H1 (cell line): ENCODE data around the gene BTBD9. TPM values are rescaled to one million over a fixed set of nuclear protein-coding genes. Genes with fewer than 3 reads are reported as not detected.

Source experiments
- CTCF ChIA-PET: fragments of 300-600 bp; sonication (Branson Sonifier 250); formaldehyde crosslinking; loops from one replicate; lab custom pipeline; 2021; ENCODE audit not compliant: partially characterized antibody; lab: Charles Lee
- POLR2A ChIA-PET: fragments of 300-600 bp; sonication (Branson Sonifier 250); formaldehyde crosslinking; loops from one replicate; lab custom pipeline; 2021; ENCODE audit warnings: inconsistent platforms; ENCODE audit not compliant: partially characterized antibody; lab: Charles Lee
- DNase-seq, 2 experiments: peaks; one replicate each; pipeline versions ENCODE4 v3.0.0 to v3.0.0-alpha.2; 2010 to 2022; ENCODE audit warnings: low spot score in 2 of 2, low read depth in 1 of 2, mixed read lengths in 1 of 2
- FAIRE-seq: peaks from 2 replicates; lab custom pipeline; 2011; peaks lifted over from hg19 to GRCh38; lab: Jason Lieb, UNC
- H2AFZ ChIP-seq: 2 replicates; pipeline ENCODE4 v1.8.1; 2012; ENCODE audit warnings: low read length, inconsistent platforms
- H2AK5ac ChIP-seq: 2 replicates; pipeline ENCODE4 v1.6.1; 2013; ENCODE audit warnings: low read depth, low read length
- H2BK120ac ChIP-seq: replicated peaks from 2 replicates; pipeline ENCODE3; 2013; ENCODE audit warnings: low read depth, low read length, inconsistent platforms
- H2BK12ac ChIP-seq: 2 replicates; pipeline ENCODE4 v1.6.1; 2013; ENCODE audit warnings: low read depth, low read length
- H2BK15ac ChIP-seq: 2 replicates; pipeline ENCODE4 v1.6.1; 2013; ENCODE audit warnings: low read length
- H2BK20ac ChIP-seq: 2 replicates; pipeline ENCODE4 v1.6.1; 2013; ENCODE audit warnings: low read length
- H2BK5ac ChIP-seq: 2 replicates; pipeline ENCODE4 v1.6.1; 2013; ENCODE audit warnings: low read depth, low read length
- H3K14ac ChIP-seq: 2 replicates; pipeline ENCODE4 v1.6.1; 2013; ENCODE audit warnings: inconsistent platforms; ENCODE audit not compliant: insufficient read length
- H3K18ac ChIP-seq: 2 replicates; pipeline ENCODE4 v1.6.1; 2013; ENCODE audit warnings: low read length; ENCODE audit errors: extremely low read depth
- H3K23ac ChIP-seq: 2 replicates; pipeline ENCODE4 v1.6.1; 2013; ENCODE audit warnings: inconsistent platforms; ENCODE audit not compliant: insufficient read length
- H3K23me2 ChIP-seq: 2 replicates; pipeline ENCODE4 v1.6.1; 2013; ENCODE audit warnings: low read depth, low read length
- H3K27ac ChIP-seq: 2 replicates; pipeline ENCODE4 v1.6.1; 2011; ENCODE audit warnings: low read depth, low read length, inconsistent platforms
- H3K27me3 ChIP-seq, 4 experiments: replicated peaks in 1 of 4; 1 replicate in 1 of 4; 2 replicates in 3 of 4; pipeline versions ENCODE4 v1.6.1 to v1.8.1; 2011 to 2013; ENCODE audit warnings: low read length in 3 of 4, mild to moderate bottlenecking in 3 of 4, inconsistent platforms in 2 of 4, mixed read lengths in 2 of 4, moderate library complexity in 1 of 4; ENCODE audit not compliant: control insufficient read depth in 3 of 4, insufficient read depth in 3 of 4; ENCODE audit errors: extremely low read depth in 1 of 4
- H3K36me3 ChIP-seq, 4 experiments: 2 replicates each; pipeline versions ENCODE4 v1.6.1 to v1.8.1; 2011 to 2013; ENCODE audit warnings: mild to moderate bottlenecking in 4 of 4, low read length in 3 of 4, moderate library complexity in 2 of 4, control low read depth in 1 of 4, inconsistent platforms in 1 of 4; ENCODE audit not compliant: insufficient read depth in 4 of 4, control insufficient read depth in 2 of 4
- H3K4ac ChIP-seq: replicated peaks from 2 replicates; pipeline ENCODE3; 2013; ENCODE audit warnings: low read length, low read depth, mixed read lengths, inconsistent platforms; ENCODE audit not compliant: insufficient read length
- H3K4me1 ChIP-seq, 4 experiments: replicated peaks in 1 of 4; 1 replicate in 1 of 4; 2 replicates in 3 of 4; pipeline versions ENCODE4 v1.6.1 to v1.8.1; 2011 to 2013; ENCODE audit warnings: low read length in 3 of 4, inconsistent platforms in 2 of 4, mixed read lengths in 1 of 4; ENCODE audit not compliant: insufficient read depth in 4 of 4, control insufficient read depth in 3 of 4
- H3K4me2 ChIP-seq, 2 experiments: 2 replicates each; pipeline versions ENCODE4 v1.6.1 to v1.8.1; 2011 to 2013; ENCODE audit warnings: low read depth in 2 of 2, low read length in 2 of 2, control low read depth in 1 of 2, inconsistent platforms in 1 of 2, mild to moderate bottlenecking in 1 of 2; ENCODE audit not compliant: insufficient read depth in 1 of 2
- H3K4me3 ChIP-seq, 4 experiments: fragments of 200-600, 300-600 bp in 1 of 4; sonication (generic), shearing (Covaris generic), sonication (Bioruptor Twin) in 1 of 4; 2 replicates each; pipeline versions ENCODE4 v1.5.1 to v1.8.1; 2011 to 2016; ENCODE audit warnings: low read length in 4 of 4, low read depth in 3 of 4, control low read depth in 2 of 4, inconsistent platforms in 2 of 4, mild to moderate bottlenecking in 2 of 4, mixed read lengths in 1 of 4, moderate library complexity in 1 of 4; ENCODE audit not compliant: insufficient read depth in 2 of 4; ENCODE audit errors: extremely low read depth in 1 of 4
- H3K56ac ChIP-seq: replicated peaks from 2 replicates; pipeline ENCODE3; 2013; ENCODE audit warnings: low read depth, mild to moderate bottlenecking, mixed read lengths, low read length, inconsistent platforms; ENCODE audit not compliant: insufficient read length
- H3K79me1 ChIP-seq: 2 replicates; pipeline ENCODE4 v1.6.1; 2013; ENCODE audit warnings: low read depth, low read length, control low read depth
- H3K79me2 ChIP-seq, 2 experiments: 2 replicates each; pipeline versions ENCODE4 v1.6.1 to v1.8.1; 2012 to 2013; ENCODE audit warnings: low read length in 2 of 2, mild to moderate bottlenecking in 2 of 2, inconsistent platforms in 1 of 2; ENCODE audit not compliant: insufficient read depth in 2 of 2, control insufficient read depth in 1 of 2
- H3K9ac ChIP-seq, 4 experiments: replicated peaks in 1 of 4; 1 replicate in 1 of 4; 2 replicates in 3 of 4; pipeline versions ENCODE4 v1.6.1 to v1.8.1; 2011 to 2013; ENCODE audit warnings: low read depth in 3 of 4, low read length in 3 of 4, control low read depth in 2 of 4, mild to moderate bottlenecking in 2 of 4, moderate library complexity in 2 of 4, inconsistent platforms in 1 of 4; ENCODE audit errors: extremely low read depth in 1 of 4
- H3K9me3 ChIP-seq, 2 experiments: 2 replicates each; pipeline versions ENCODE4 v1.6.1 to v1.8.1; 2012 to 2013; ENCODE audit warnings: mild to moderate bottlenecking in 2 of 2, moderate library complexity in 2 of 2, control low read depth in 1 of 2, inconsistent platforms in 1 of 2, low read depth in 1 of 2, low read length in 1 of 2, mixed read lengths in 1 of 2; ENCODE audit not compliant: insufficient read depth in 2 of 2
- H4K20me1 ChIP-seq, 2 experiments: replicated peaks in 1 of 2; 2 replicates each; pipeline versions ENCODE3 to v1.8.1; 2011 to 2013; ENCODE audit warnings: inconsistent platforms in 2 of 2, low read length in 2 of 2, mild to moderate bottlenecking in 1 of 2; ENCODE audit not compliant: insufficient read depth in 2 of 2, control insufficient read depth in 1 of 2
- H4K5ac ChIP-seq: 2 replicates; pipeline ENCODE4 v1.6.1; 2013; ENCODE audit warnings: low read length, low read depth, mixed read lengths, inconsistent platforms; ENCODE audit not compliant: insufficient read length
- H4K8ac ChIP-seq: 2 replicates; pipeline ENCODE4 v1.8.0; 2013; ENCODE audit warnings: mild to moderate bottlenecking, moderate library complexity, low read length, inconsistent platforms; ENCODE audit not compliant: insufficient read depth; ENCODE audit errors: extremely low read depth
- H4K91ac ChIP-seq: replicated peaks from 2 replicates; pipeline ENCODE3; 2013; ENCODE audit warnings: low read length, mixed read lengths, inconsistent platforms; ENCODE audit not compliant: insufficient read length
- KDM1A ChIP-seq: fragments of 200-600, 300-600 bp; sonication (generic); IDR thresholded peaks from 2 replicates; pipeline ENCODE4 v1.7.1; 2016; ENCODE audit warnings: mild to moderate bottlenecking, low read length, borderline replicate concordance
- WGBS, 2 experiments: shearing (Covaris generic) in 1 of 2; methylation state at CpG; one replicate each; pipeline versions ENCODE4 v1.1.6 to v1.1.7; 2013 to 2015; ENCODE audit warnings: low lambda C conversion rate in 2 of 2, mixed read lengths in 2 of 2, inconsistent platforms in 1 of 2, low coverage in 1 of 2, missing lambda C conversion rate in 1 of 2; ENCODE audit not compliant: insufficient replicate concordance in 2 of 2, insufficient coverage in 1 of 2, insufficient read length in 1 of 2; ENCODE audit errors: extremely low coverage in 1 of 2, missing lambda C conversion rate in 1 of 2; 5-methylcytosine and 5-hydroxymethylcytosine counted together
- polyA plus RNA-seq, 7 experiments: library from polyadenylated mRNA; depleted of rRNA in 3 of 7; stranded (reverse) in 5 of 7; unstranded in 2 of 7; fragments of >200 nt in 5 of 7; fragments of 200-250 nt in 2 of 7; gene quantifications; 1 replicate in 5 of 7; 2 replicates in 1 of 7; 4 replicates in 1 of 7; pipeline versions ENCODE4 v1.2.1 to v1.2.3, GENCODE V29; 2011 to 2013; ENCODE audit warnings: missing spikeins in 2 of 7, mixed read lengths in 2 of 7
- total RNA-seq: library from RNA; stranded (reverse); fragmentation: NEBNext Ultra II Directional; extraction: Animal tissue kit (Norgen Biotek cat#: 25700); gene quantifications from 2 replicates; pipeline ENCODE4 v1.2.1, GENCODE V29; 2021

The BTBD9 gene
- total and polyA plus RNA-seq, 2 of the 8 experiments (the other 6 are each of a cell fraction or from before 2014, with no cell fraction given) = 0.92 to 4.1 TPM

- H4K8ac ChIP-seq = no peak overlapping the region
- H2BK12ac ChIP-seq = no peak overlapping the region
- no peaks in the 10 kb centered on the region for H3K9me3 ChIP-seq
- H3K4me1 ChIP-seq = peaks cover 0 to 6% (median 4%) of the 10 kb centered on the region in 4 experiments; a peak in 2 of 7 replicates
- no peak overlapping the region for H3K14ac ChIP-seq
- no peak overlapping the region for H2AK5ac ChIP-seq
- H3K18ac ChIP-seq = no peak overlapping the region
- no peak overlapping the region for H3K4me3 ChIP-seq
- H3K79me1 ChIP-seq = no peaks in the 10 kb centered on the region
- H2AFZ ChIP-seq = no peak overlapping the region
- H3K27ac ChIP-seq = no peak overlapping the region
- H4K91ac ChIP-seq = peak overlapping the region; percentile 8
- FAIRE-seq (no peak), DNase-seq (no peak)
- WGBS, 2 experiments = 55% methylated on average over 5 of the region's 5 CpGs; no CpG with 5 or more reads in 1 of the 2 experiments
- no peak overlapping the region for H2BK5ac ChIP-seq
- no peak overlapping the region for H3K4me2 ChIP-seq
- no peak overlapping the region for H2BK15ac ChIP-seq
- 0 out of 2 replicates have a peak overlapping the region, but pooled peaks have one; percentile 13 for H2BK20ac ChIP-seq
- H3K23me2 ChIP-seq = no peaks in the 10 kb centered on the region; the same call in 1 of the 2 replicates
- no peak overlapping the region for H3K9ac ChIP-seq
- H2BK120ac ChIP-seq = no peak overlapping the region
- no peak overlapping the region for H3K4ac ChIP-seq
- H3K79me2 ChIP-seq = no peaks in the 10 kb centered on the region
- CTCF ChIA-PET = no interaction called here
- no peaks in the 10 kb centered on the region for H3K27me3 ChIP-seq
- H4K20me1 ChIP-seq = no peaks in the 10 kb centered on the region
- H3K56ac ChIP-seq = no peak overlapping the region
- H3K36me3 ChIP-seq = no peaks in the 10 kb centered on the region
- no peak overlapping the region for H4K5ac ChIP-seq
- no peak overlapping the region for H3K23ac ChIP-seq
- POLR2A ChIA-PET = no interaction called here
- no peak for TF ChIP-seq KDM1A
Measured at GRCh38 chr6:38346291-38347079, 293.2 kb downstream of the BTBD9 start.
